Measurements from ENCODE around the gene PDCD4. TPM values are rescaled to one million over a fixed set of nuclear protein-coding genes. Genes with fewer than 3 reads are reported as not detected.

PDCD4 gene
- total and polyA plus RNA-seq, 9 of the 15 experiments (the other 6 are each of a cell fraction or from before 2014, with no cell fraction given) = 12.9 to 44.1 (median 33.7) TPM

GRCh38 chr10:110927461-110927860 is 55.7 kb downstream of the PDCD4 start:
- Histone ChIP-seq H3K4me1 (replicated peaks in 1 of 2; ENCODE audit: control insufficient read depth in 2 of 2, insufficient read depth in 2 of 2, low read length in 2 of 2) (peaks cover 0 to 9% of the 10 kb centered on the region in 2 experiments; a peak in 2 of 5 replicates), H3K4me3 (no peak overlapping the region), H3K79me2 (ENCODE audit: control insufficient read depth, insufficient read depth, low read length) (peaks cover 94% of the 10 kb centered on the region), H4K20me1 (replicated peaks; ENCODE audit: control insufficient read depth, insufficient read depth, low read length) (0 out of 2 replicates have a peak, but pooled peaks cover 4% of the 10 kb centered on the region), H3K36me3 (ENCODE audit: control insufficient read depth, insufficient read depth, low read length) (no peaks in the 10 kb centered on the region), H2AFZ (ENCODE audit: low read depth, low read length) (no peak overlapping the region), H3K4me2 (ENCODE audit: insufficient read depth, low read length) (no peak overlapping the region), H3K9me1 (ENCODE audit: control insufficient read depth, insufficient read depth, low read length) (no peaks in the 10 kb centered on the region), H3K27me3 (ENCODE audit: control insufficient read depth in 2 of 2, insufficient read depth in 2 of 2, low read length in 2 of 2) (no peaks in the 10 kb centered on the region), H3K9ac (ENCODE audit: insufficient read depth in 1 of 2, low read depth in 2 of 2, low read length in 2 of 2) (no peak overlapping the region), H3K9me3 (replicated peaks; ENCODE audit: control insufficient read depth, insufficient read depth, low read depth, low read length) (no peaks in the 10 kb centered on the region), H3K27ac (ENCODE audit: extremely low read depth, low read depth, low read length) (no peak overlapping the region)
- WGBS (ENCODE audit: insufficient coverage, low coverage, missing lambda C conversion rate) = 100% methylated on average over 2 of the region's 2 CpGs
- intact Hi-C loops (cut with micrococcal nuclease) (no loop called here), in situ Hi-C loops (cut with MboI) (no loop called here)
- ChIA-PET POLR2A (interaction anchor here (0.8 to 3.6 kb wide), 2 partner anchors 9 to 56 kb away, joined by 3 to 16 read pairs; partner anchors contain the start of genes BBIP1, PDCD4 and SHOC2), CTCF (ENCODE audit: low intra/inter-chr PET ratio) (no interaction called here)
- no peak for FAIRE-seq
- no peak for DNase-seq (ENCODE audit: extremely low read depth in 1 of 4, low spot score in 3 of 4)
- no peak for ATAC-seq
- no TSS peak for BruUV-seq (replicated peaks)
- TF ChIP-seq FOXM1 (IDR thresholded peaks at IDR 0.05; ENCODE audit: low read depth) (no peak), FOXM1 (CRISPR knock-in tag; IDR thresholded peaks at IDR 0.05; ENCODE audit: low read depth) (no peak), NR2C2 (CRISPR knock-in tag; IDR thresholded peaks at IDR 0.05) (no peak), NR2C2 (tag; IDR thresholded peaks at IDR 0.05) (no peak), ZBTB8A (IDR thresholded peaks at IDR 0.05; ENCODE audit: partially characterized antibody) (no peak), KLF1 (tag; IDR thresholded peaks at IDR 0.05) (no peak), ZNF592 (IDR thresholded peaks at IDR 0.05) (no peak), TCF15 (CRISPR knock-in tag; IDR thresholded peaks at IDR 0.05) (no peak)
